ENCODE results near the gene ACBD6.

DNA sequence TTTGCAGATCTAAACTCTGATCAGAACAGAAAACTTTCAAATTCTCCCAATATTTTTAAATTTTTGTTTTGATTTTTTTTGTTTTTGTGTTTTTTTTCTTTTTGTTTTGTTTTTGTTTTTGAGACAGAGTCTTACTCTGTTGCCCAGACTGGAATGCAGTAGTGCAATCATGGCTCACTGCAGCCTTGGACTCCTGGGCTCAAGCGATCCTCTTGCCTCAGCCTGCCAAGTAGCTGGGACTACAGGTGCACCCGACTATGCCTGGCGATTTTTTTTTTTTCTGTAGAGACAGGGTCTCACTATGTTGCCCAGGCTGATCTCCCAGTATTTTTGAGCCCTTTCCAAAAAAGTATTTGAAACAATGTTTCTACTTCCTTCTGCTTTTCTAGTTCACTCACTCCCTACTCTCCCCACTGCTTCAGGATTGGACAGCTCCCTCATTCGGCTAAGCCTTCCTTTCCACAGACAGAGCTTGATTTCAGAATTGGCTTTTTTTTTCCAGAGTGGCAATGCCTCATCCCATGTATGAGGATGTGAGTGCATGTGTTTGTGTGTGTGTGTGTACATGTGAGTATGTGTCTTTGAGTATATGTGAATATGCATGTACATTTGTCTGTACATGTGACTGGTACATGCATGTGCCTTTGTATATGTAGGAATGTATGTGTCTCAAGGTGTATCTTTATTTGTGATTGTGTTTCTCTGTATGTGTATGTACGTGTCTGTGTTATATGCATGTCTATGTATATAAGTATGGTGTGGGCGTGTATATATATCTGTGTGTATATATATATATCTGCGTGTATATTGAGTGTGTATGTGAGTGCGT is 260.4 kb downstream of the ACBD6 start:
- TF ChIP-seq POLR2AphosphoS5 (IDR thresholded peaks at IDR 0.05; ENCODE audit: low read depth) = no peak
- TF ChIP-seq, protein P1, sequence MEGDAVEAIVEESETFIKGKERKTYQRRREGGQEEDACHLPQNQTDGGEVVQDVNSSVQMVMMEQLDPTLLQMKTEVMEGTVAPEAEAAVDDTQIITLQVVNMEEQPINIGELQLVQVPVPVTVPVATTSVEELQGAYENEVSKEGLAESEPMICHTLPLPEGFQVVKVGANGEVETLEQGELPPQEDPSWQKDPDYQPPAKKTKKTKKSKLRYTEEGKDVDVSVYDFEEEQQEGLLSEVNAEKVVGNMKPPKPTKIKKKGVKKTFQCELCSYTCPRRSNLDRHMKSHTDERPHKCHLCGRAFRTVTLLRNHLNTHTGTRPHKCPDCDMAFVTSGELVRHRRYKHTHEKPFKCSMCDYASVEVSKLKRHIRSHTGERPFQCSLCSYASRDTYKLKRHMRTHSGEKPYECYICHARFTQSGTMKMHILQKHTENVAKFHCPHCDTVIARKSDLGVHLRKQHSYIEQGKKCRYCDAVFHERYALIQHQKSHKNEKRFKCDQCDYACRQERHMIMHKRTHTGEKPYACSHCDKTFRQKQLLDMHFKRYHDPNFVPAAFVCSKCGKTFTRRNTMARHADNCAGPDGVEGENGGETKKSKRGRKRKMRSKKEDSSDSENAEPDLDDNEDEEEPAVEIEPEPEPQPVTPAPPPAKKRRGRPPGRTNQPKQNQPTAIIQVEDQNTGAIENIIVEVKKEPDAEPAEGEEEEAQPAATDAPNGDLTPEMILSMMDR (conservative IDR thresholded peaks at IDR 0.05; ENCODE audit: low read depth in 2 of 2) = no peak
- TF ChIP-seq EZH2 (IDR thresholded peaks at IDR 0.05; ENCODE audit: low read depth, unreplicated experiment) = no peak
- no peak for TF ChIP-seq EZH2phosphoT487 (IDR thresholded peaks at IDR 0.05; ENCODE audit: unreplicated experiment)
- TF ChIP-seq, protein P2, sequence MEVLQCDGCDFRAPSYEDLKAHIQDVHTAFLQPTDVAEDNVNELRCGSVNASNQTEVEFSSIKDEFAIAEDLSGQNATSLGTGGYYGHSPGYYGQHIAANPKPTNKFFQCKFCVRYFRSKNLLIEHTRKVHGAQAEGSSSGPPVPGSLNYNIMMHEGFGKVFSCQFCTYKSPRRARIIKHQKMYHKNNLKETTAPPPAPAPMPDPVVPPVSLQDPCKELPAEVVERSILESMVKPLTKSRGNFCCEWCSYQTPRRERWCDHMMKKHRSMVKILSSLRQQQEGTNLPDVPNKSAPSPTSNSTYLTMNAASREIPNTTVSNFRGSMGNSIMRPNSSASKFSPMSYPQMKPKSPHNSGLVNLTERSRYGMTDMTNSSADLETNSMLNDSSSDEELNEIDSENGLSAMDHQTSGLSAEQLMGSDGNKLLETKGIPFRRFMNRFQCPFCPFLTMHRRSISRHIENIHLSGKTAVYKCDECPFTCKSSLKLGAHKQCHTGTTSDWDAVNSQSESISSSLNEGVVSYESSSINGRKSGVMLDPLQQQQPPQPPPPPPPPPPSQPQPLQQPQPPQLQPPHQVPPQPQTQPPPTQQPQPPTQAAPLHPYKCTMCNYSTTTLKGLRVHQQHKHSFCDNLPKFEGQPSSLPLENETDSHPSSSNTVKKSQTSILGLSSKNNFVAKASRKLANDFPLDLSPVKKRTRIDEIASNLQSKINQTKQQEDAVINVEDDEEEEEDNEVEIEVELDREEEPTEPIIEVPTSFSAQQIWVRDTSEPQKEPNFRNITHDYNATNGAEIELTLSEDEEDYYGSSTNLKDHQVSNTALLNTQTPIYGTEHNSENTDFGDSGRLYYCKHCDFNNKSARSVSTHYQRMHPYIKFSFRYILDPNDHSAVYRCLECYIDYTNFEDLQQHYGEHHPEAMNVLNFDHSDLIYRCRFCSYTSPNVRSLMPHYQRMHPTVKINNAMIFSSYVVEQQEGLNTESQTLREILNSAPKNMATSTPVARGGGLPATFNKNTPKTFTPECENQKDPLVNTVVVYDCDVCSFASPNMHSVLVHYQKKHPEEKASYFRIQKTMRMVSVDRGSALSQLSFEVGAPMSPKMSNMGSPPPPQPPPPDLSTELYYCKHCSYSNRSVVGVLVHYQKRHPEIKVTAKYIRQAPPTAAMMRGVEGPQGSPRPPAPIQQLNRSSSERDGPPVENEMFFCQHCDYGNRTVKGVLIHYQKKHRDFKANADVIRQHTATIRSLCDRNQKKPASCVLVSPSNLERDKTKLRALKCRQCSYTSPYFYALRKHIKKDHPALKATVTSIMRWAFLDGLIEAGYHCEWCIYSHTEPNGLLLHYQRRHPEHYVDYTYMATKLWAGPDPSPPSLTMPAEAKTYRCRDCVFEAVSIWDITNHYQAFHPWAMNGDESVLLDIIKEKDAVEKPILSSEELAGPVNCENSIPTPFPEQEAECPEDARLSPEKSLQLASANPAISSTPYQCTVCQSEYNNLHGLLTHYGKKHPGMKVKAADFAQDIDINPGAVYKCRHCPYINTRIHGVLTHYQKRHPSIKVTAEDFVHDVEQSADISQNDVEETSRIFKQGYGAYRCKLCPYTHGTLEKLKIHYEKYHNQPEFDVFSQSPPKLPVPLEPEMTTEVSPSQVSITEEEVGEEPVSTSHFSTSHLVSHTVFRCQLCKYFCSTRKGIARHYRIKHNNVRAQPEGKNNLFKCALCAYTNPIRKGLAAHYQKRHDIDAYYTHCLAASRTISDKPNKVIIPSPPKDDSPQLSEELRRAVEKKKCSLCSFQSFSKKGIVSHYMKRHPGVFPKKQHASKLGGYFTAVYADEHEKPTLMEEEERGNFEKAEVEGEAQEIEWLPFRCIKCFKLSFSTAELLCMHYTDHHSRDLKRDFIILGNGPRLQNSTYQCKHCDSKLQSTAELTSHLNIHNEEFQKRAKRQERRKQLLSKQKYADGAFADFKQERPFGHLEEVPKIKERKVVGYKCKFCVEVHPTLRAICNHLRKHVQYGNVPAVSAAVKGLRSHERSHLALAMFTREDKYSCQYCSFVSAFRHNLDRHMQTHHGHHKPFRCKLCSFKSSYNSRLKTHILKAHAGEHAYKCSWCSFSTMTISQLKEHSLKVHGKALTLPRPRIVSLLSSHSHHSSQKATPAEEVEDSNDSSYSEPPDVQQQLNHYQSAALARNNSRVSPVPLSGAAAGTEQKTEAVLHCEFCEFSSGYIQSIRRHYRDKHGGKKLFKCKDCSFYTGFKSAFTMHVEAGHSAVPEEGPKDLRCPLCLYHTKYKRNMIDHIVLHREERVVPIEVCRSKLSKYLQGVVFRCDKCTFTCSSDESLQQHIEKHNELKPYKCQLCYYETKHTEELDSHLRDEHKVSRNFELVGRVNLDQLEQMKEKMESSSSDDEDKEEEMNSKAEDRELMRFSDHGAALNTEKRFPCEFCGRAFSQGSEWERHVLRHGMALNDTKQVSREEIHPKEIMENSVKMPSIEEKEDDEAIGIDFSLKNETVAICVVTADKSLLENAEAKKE (CRISPR knock-in tag; IDR thresholded peaks at IDR 0.05) = no peak
- no peak for TF ChIP-seq CREB1 (CRISPR knock-in tag; IDR thresholded peaks at IDR 0.05; ENCODE audit: low read depth)
